ENCODE results near the gene MVD.

GRCh38 chr16:88613293-88613692, 49.6 kb downstream of the MVD start:
- TF ChIP-seq CTCF (IDR thresholded peaks at IDR 0.05; ENCODE audit: low read length) (no peak), EZH2 (IDR thresholded peaks at IDR 0.05; ENCODE audit: borderline replicate concordance, low read length) (no peak)

Measured in OCI-LY1 (cell line).